GM12892 (cell line): ENCODE data around the gene HINT3. TPM values are rescaled to one million over a fixed set of nuclear protein-coding genes. Genes with fewer than 3 reads are reported as not detected.
A peak's percentile ranks its signal among the peaks of the same experiment; 100 is the strongest.
"Not testable (repeated sequence)": the region's sequence is repeated elsewhere in the genome, so short reads cannot be mapped to it uniquely, and the experiment has no call there.

Experiments used
- DNase-seq: peaks from one replicate; pipeline ENCODE4 v3.0.0; 2011; ENCODE audit not compliant: insufficient read length
- FAIRE-seq: peaks from 2 replicates; lab custom pipeline; 2011; peaks lifted over from hg19 to GRCh38; lab: Jason Lieb, UNC
- POLR2A ChIP-seq: IDR thresholded peaks from 2 replicates; pipeline ENCODE4 v1.6.1; 2011; ENCODE audit warnings: low read depth, low read length, control low read depth
- POLR2AphosphoS5 ChIP-seq: IDR thresholded peaks from 2 replicates; pipeline ENCODE4 v1.6.1; 2011; ENCODE audit warnings: low read depth, low read length, control low read depth
- TAF1 ChIP-seq: IDR thresholded peaks from 2 replicates; pipeline ENCODE4 v1.6.1; 2011; ENCODE audit warnings: low read depth, mild to moderate bottlenecking, control low read depth, low read length, borderline replicate concordance
- polyA plus RNA-seq: library from polyadenylated mRNA; unstranded; fragments of >200 nt; gene quantifications from one replicate; pipeline ENCODE4 v1.2.1, GENCODE V29; 2012; ENCODE audit warnings: missing spikeins, inconsistent platforms; ENCODE audit not compliant: missing spikeins

HINT3 gene
- polyA plus RNA-seq = 9.6 TPM

- peak; percentile 57; the same call in 1 of the 2 replicates for TF ChIP-seq POLR2A
- TF ChIP-seq TAF1 = 0 out of 2 replicates have a peak, but pooled peaks have one; percentile 57
- TF ChIP-seq POLR2AphosphoS5 = 0 out of 2 replicates have a peak, but pooled peaks have one; percentile 44
- FAIRE-seq (peak; percentile 98), DNase-seq (peak; percentile 83)
Observed at GRCh38 chr6:125956506-125957390, at the start of gene HINT3. HINT3 (plus strand) TSS chr6:125956770; CDS start chr6:125956978, 208 bp downstream.

DNA sequence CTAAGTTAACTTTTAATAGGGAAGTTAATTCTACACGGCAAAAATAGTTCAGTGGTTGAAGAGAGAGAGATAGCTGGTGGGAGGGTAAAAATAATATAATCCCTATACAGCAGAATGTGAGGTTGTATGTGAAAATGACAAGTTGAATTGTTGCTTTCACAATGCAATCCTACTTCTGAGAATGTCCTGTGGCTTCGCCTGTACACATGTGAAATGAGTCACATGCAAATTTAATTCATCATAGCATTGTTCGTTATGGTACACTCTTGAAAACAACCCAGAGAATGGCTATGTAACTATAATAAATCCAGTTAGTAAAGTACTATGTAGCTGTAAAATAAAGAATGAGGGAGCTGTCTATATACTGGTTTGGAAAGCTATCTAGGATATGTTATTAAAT lies 46.0 kb upstream of the HINT3 start:
- FAIRE-seq (peak; percentile 82), DNase-seq (no peak)
- TF ChIP-seq POLR2AphosphoS5 (no peak), TAF1 (no peak), POLR2A (no peak)

GRCh38 chr6:125911051-125911451 lies 45.5 kb upstream of the HINT3 start:
- not testable (repeated sequence) for DNase-seq, FAIRE-seq

DNA sequence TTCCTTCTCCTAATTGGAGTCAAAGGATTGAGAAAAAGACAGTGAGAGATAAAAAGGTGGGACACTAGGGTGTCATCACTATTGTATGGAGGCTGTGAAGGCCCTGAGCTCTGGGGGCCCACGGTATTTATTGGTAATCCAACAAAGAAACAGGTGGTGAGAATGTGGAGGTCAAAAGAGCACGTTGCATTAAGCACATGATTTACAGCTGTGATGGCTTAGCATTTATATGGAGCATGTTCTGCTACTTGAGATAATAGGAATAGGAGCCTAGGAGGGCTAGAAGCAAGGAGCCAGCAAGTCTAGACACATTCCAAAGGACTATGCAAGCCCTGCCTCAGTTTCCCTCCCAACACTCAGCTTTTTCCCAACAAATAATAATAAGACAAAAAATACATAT lies 44.1 kb upstream of the HINT3 start:
- FAIRE-seq, DNase-seq: not testable (repeated sequence)

DNA sequence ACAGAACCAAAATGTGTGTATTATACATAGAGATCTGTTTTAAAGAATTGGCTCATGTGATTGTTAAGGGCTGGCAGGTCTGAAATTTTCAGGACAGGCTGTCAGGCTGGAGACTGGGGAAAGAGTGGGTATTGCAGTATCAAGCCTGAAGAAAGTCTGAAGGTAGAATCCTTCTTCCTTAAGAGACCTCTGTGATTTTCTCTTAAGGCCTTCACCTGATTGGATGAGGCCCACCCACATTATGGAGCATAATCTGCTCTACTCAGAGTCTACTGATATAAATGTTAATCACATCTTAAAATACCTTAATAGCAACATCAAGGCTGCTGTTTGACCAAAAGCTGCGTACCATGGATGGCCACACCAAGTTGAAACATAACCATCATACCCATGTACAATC lies 43.4 kb upstream of the HINT3 start:
- TF ChIP-seq POLR2AphosphoS5 (no peak), POLR2A (no peak), TAF1 (no peak)
- no peak for DNase-seq
- FAIRE-seq = no peak

- no peak for FAIRE-seq
- no peak for DNase-seq
- TF ChIP-seq TAF1 (no peak), POLR2A (no peak), POLR2AphosphoS5 (no peak)
Observed at GRCh38 chr6:125913864-125914351, 42.7 kb upstream of the HINT3 start.

DNA sequence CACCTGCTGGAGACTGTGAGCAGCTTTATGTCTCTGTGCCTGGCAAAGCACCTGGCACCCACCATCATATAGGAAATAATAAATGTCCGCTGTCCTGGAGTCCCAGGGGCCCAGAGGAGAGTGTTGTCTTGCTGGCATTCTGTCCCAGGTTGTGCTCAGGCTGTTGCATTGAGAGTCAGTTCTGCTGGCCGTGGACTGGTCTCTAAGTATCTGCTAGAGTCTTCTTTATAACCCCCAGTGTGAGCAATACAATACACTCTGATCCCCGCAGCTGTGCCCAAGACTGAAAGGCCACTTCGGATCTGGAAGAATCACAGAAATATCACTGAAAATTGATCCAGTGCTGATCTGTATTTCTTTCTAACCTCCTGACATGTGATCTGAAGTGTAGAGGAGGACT lies 38.3 kb upstream of the HINT3 start:
- TF ChIP-seq POLR2A = no peak
- TF ChIP-seq TAF1 = no peak
- TF ChIP-seq POLR2AphosphoS5 = no peak
- DNase-seq (no peak), FAIRE-seq (no peak)

DNA sequence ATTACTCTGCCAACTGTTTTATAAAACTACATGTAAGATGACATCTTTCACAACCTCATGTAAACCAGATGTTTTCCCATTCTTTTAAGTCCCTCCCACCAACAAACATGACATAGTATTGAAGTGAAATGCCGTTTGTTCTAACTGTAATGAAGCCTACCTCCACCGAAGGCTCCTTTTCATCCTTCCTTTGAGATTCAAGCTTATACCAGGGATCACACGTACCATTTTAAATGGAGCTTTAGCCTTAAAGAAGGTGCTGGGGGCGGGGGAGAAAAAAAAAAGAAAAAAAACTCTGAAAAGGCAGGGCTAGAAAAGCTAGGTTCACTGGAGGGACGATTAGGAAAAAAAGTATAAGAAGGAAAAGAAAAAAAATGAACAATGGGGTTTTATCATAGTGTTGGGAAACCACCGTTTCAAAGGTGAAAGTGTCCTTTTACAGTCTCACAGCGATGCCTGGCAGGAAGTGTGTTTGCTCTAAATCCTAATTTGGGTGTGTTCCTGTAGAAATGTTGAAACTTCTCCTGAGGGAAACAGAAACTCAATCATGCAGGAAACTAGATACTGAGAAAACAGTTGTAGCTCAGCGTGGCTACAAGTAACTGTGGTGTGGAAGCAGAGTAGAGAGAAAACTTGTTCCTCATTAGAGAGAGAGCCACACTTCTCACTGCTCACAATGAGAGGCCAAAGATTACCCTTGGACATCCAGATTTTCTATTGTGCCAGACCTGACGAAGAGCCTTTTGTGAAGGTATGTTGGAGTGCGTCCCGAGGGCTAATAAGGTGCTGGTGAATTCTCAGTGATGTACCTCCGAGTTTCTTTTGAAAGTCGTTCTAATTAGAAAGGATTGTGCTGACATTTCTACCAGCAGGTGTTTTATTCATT lies 37.6 kb upstream of the HINT3 start:
- TF ChIP-seq POLR2A (peak; percentile 96), TAF1 (peak; percentile 62), POLR2AphosphoS5 (peak; percentile 94)
- DNase-seq (no peak), FAIRE-seq (peak; percentile 89)

- no peak for FAIRE-seq
- TF ChIP-seq POLR2AphosphoS5 (no peak), POLR2A (no peak), TAF1 (no peak)
- DNase-seq = no peak
Observed at GRCh38 chr6:125919618-125920017, 37.0 kb upstream of the HINT3 start.

DNA sequence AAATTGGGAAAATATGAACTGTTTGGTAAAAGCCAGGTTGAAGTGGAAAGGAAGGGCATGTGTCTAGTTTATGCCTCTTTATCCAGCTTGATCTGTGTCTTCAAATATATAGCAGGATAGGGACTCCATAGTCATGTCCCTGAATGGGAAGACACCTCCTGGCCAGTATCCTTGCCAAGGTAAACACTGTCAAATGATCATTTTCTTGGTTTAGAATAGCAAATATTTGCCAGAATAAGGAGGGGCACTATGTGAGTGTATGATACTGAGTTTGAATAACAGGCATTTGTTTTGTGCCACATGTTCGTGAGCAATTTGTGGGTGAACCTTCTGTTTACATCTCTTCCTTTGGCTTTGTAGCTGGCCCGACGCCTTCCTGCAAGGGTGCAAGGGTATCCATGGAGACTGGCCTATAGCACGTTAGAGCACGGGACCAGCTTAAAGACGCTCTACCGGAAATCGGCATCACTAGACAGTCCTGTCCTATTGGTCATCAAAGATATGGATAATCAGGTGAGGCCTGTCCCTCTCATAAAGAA lies 34.2 kb upstream of the HINT3 start:
- FAIRE-seq (no peak), DNase-seq (no peak)
- TF ChIP-seq POLR2AphosphoS5 (no peak; the same call in 1 of the 2 replicates), TAF1 (no peak), POLR2A (no peak; the same call in 1 of the 2 replicates)

- FAIRE-seq (no peak), DNase-seq (no peak)
- no peak for TF ChIP-seq TAF1
- no peak for TF ChIP-seq POLR2A
- no peak for TF ChIP-seq POLR2AphosphoS5
Observed at GRCh38 chr6:125923366-125923877, 33.1 kb upstream of the HINT3 start.

GRCh38 chr6:125924169-125924568 lies 32.4 kb upstream of the HINT3 start:
- FAIRE-seq (peak; percentile 38), DNase-seq (no peak)
- no peak for TF ChIP-seq TAF1
- no peak for TF ChIP-seq POLR2AphosphoS5
- no peak for TF ChIP-seq POLR2A
